HepG2 (cell line): ENCODE results near the gene PPP1R14D. TPM values are rescaled to one million over a fixed set of nuclear protein-coding genes. Genes with fewer than 3 reads are reported as not detected.
A peak's percentile ranks its signal among the peaks of the same experiment; 100 is the strongest.

ENCODE experiments used
- ADNP ChIP-seq: sonication (generic); formaldehyde crosslinking; IDR thresholded peaks from 2 replicates; pipeline ENCODE4 v1.4.0; 2020; ENCODE audit warnings: missing genetic modification reagents
- CHCHD3 ChIP-seq: sonication (generic); formaldehyde crosslinking; IDR thresholded peaks from 2 replicates; pipeline ENCODE4 v1.8.0; 2022; ENCODE audit warnings: mild to moderate bottlenecking, missing genetic modification reagents, moderate library complexity
- DR1 ChIP-seq: sonication (generic); formaldehyde crosslinking; IDR thresholded peaks from 2 replicates; pipeline ENCODE4 v1.8.0; 2021; ENCODE audit warnings: mild to moderate bottlenecking, missing genetic modification reagents, inconsistent platforms
- ESRRA ChIP-seq: sonication (generic); formaldehyde crosslinking; IDR thresholded peaks from 2 replicates; pipeline ENCODE4 v1.5.1; 2020; ENCODE audit warnings: mild to moderate bottlenecking, low read depth, missing genetic modification reagents
- GATAD2A ChIP-seq: IDR thresholded peaks from 2 replicates; pipeline ENCODE4 v1.6.1; 2016
- KLF11 ChIP-seq: IDR thresholded peaks from 2 replicates; pipeline ENCODE4 v1.6.1; 2016; ENCODE audit warnings: missing compliant biosample characterization
- PHF21A ChIP-seq: sonication (generic); formaldehyde crosslinking; IDR thresholded peaks from 2 replicates; pipeline ENCODE4 v1.5.0; 2020; ENCODE audit warnings: mild to moderate bottlenecking, missing genetic modification reagents
- STAT5B ChIP-seq: sonication (generic); formaldehyde crosslinking; IDR thresholded peaks from 2 replicates; pipeline ENCODE4 v1.4.0; 2020; ENCODE audit warnings: missing genetic modification reagents
- ZNF253 ChIP-seq: sonication (generic); formaldehyde crosslinking; IDR thresholded peaks from 2 replicates; pipeline ENCODE4 v1.8.0; 2022; ENCODE audit warnings: mild to moderate bottlenecking, missing genetic modification reagents, borderline replicate concordance
- ZNF607 ChIP-seq: sonication (generic); formaldehyde crosslinking; IDR thresholded peaks from 2 replicates; pipeline ENCODE4 v1.5.1; 2020; ENCODE audit warnings: missing genetic modification reagents, mild to moderate bottlenecking, borderline replicate concordance
- ZNF773 ChIP-seq: sonication (generic); formaldehyde crosslinking; IDR thresholded peaks from 2 replicates; pipeline ENCODE4 v1.4.0; 2020; ENCODE audit warnings: missing genetic modification reagents, borderline replicate concordance
- polyA plus RNA-seq, 8 experiments: library from polyadenylated mRNA; depleted of rRNA in 3 of 8; stranded (reverse) in 7 of 8; unstranded in 1 of 8; fragments of >200 nt; fragmentation: Illumina TruSeq in 4 of 8; extraction: Trizol in 4 of 8; gene quantifications; 2 replicates each; pipeline versions ENCODE4 v1.2.1 to v1.2.3, GENCODE V29; 2011 to 2016; ENCODE audit warnings: low read depth in 4 of 8, missing spikeins in 1 of 8, mixed read lengths in 1 of 8; ENCODE audit not compliant: insufficient read depth in 1 of 8
- total RNA-seq, 5 experiments: library from RNA; depleted of rRNA; stranded (reverse); fragments of >200 nt; fragmentation: Illumina TruSeq; extraction: Trizol; gene quantifications; 2 replicates each; pipeline ENCODE4 v1.2.3, GENCODE V29; 2016; ENCODE audit warnings: low read depth in 1 of 5
- TF ChIP-seq, protein P1 (sequence below): sonication (generic); formaldehyde crosslinking; IDR thresholded peaks from 2 replicates; pipeline ENCODE4 v1.4.0; 2020; ENCODE audit warnings: missing genetic modification reagents, borderline replicate concordance
- TF ChIP-seq, protein P2 (sequence below): sonication (generic); formaldehyde crosslinking; IDR thresholded peaks from 2 replicates; pipeline ENCODE4 v1.4.0; 2020; ENCODE audit warnings: mild to moderate bottlenecking, missing genetic modification reagents

Gene PPP1R14D
- total and polyA plus RNA-seq, 2 of the 13 experiments (the other 11 are each of a cell fraction or from before 2014, with no cell fraction given) = 0.53 to 0.55 TPM

DNA sequence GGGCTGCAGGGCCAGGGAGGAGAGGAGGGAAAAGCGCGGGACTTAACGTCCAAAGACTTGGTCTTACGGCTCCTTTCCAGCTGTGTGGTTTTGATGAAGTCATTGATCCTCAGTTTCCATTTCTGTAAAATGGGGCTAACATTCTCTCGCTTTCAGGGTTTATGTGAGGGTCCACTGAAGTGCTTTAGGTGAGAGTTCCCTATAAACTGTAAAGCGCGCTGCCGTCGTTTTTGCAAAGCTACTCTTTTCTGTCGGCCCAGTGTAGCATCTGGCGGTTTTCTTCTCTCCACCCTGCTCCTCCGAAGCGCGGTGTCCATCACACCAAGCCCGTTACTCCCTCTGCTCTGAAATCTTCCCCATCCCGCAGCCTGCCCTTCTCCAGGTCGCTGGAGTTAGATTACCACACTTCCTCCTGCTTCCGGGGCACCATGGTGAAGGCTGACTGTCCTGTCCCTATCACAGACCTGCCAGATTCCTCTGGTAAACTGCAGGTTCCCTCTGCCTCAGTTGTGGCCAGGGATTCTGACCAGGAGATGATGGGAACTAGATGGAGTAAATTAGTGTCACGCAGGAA is 20.5 kb downstream of the PPP1R14D start (continued):
- TF ChIP-seq, protein P1, sequence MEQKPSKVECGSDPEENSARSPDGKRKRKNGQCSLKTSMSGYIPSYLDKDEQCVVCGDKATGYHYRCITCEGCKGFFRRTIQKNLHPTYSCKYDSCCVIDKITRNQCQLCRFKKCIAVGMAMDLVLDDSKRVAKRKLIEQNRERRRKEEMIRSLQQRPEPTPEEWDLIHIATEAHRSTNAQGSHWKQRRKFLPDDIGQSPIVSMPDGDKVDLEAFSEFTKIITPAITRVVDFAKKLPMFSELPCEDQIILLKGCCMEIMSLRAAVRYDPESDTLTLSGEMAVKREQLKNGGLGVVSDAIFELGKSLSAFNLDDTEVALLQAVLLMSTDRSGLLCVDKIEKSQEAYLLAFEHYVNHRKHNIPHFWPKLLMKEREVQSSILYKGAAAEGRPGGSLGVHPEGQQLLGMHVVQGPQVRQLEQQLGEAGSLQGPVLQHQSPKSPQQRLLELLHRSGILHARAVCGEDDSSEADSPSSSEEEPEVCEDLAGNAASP (CRISPR knock-in tag) = no peak
- TF ChIP-seq ZNF607 (peak; percentile 38; the same call in 1 of the 2 replicates), CHCHD3 (CRISPR knock-in tag) (no peak), ZNF773 (CRISPR knock-in tag) (0 out of 2 replicates have a peak, but pooled peaks have one; percentile 2), ADNP (CRISPR knock-in tag) (0 out of 2 replicates have a peak, but pooled peaks have one; percentile 22), ZNF253 (CRISPR knock-in tag) (0 out of 2 replicates have a peak, but pooled peaks have one; percentile 37), PHF21A (CRISPR knock-in tag) (no peak), ESRRA (CRISPR knock-in tag) (no peak), STAT5B (CRISPR knock-in tag) (0 out of 2 replicates have a peak, but pooled peaks have one; percentile 6), GATAD2A (CRISPR knock-in tag) (no peak), DR1 (CRISPR knock-in tag) (no peak), KLF11 (no peak)
- TF ChIP-seq, protein P2, sequence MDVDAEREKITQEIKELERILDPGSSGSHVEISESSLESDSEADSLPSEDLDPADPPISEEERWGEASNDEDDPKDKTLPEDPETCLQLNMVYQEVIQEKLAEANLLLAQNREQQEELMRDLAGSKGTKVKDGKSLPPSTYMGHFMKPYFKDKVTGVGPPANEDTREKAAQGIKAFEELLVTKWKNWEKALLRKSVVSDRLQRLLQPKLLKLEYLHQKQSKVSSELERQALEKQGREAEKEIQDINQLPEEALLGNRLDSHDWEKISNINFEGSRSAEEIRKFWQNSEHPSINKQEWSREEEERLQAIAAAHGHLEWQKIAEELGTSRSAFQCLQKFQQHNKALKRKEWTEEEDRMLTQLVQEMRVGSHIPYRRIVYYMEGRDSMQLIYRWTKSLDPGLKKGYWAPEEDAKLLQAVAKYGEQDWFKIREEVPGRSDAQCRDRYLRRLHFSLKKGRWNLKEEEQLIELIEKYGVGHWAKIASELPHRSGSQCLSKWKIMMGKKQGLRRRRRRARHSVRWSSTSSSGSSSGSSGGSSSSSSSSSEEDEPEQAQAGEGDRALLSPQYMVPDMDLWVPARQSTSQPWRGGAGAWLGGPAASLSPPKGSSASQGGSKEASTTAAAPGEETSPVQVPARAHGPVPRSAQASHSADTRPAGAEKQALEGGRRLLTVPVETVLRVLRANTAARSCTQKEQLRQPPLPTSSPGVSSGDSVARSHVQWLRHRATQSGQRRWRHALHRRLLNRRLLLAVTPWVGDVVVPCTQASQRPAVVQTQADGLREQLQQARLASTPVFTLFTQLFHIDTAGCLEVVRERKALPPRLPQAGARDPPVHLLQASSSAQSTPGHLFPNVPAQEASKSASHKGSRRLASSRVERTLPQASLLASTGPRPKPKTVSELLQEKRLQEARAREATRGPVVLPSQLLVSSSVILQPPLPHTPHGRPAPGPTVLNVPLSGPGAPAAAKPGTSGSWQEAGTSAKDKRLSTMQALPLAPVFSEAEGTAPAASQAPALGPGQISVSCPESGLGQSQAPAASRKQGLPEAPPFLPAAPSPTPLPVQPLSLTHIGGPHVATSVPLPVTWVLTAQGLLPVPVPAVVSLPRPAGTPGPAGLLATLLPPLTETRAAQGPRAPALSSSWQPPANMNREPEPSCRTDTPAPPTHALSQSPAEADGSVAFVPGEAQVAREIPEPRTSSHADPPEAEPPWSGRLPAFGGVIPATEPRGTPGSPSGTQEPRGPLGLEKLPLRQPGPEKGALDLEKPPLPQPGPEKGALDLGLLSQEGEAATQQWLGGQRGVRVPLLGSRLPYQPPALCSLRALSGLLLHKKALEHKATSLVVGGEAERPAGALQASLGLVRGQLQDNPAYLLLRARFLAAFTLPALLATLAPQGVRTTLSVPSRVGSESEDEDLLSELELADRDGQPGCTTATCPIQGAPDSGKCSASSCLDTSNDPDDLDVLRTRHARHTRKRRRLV (CRISPR knock-in tag) = no peak
